A549 (cell line): ENCODE results near the gene ZNF438.

ENCODE experiments used
- CEBPB ChIP-seq, 2 experiments: fragments of >200 bp in 1 of 2; sonication (Bioruptor Twin) in 1 of 2; formaldehyde crosslinking in 1 of 2; IDR thresholded peaks; 2 replicates each; pipeline ENCODE4 v1.6.1; 2012 to 2016
- CHD2 ChIP-seq: fragments of 150-350 bp; IDR thresholded peaks from 2 replicates; pipeline ENCODE4 v1.6.1; 2014; ENCODE audit warnings: low read length; ENCODE audit not compliant: partially characterized antibody

DNA sequence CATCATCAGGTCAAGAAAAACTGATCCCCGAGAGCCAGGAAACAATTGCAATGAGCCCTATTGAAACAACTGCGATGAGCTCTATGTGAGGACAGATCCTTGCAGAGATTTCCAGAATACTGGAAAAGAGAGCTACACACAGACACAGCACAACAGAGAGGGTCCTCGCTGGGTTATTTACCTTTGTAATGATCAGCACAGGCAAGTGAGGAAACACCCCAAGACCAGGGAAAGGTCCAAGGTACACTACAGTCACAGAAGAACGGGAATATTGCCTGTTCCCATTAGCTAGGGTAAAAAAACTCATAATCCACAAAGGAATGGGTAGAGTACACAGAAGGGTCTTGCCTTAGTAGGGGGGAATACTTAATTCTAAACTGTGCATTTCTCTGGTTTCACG lies 152.7 kb downstream of the ZNF438 start:
- TF ChIP-seq CEBPB (IDR thresholded peaks at IDR 0.05): no peak
- no peak for TF ChIP-seq CHD2
